ENCODE measurements around the gene ASIC4. TPM values are rescaled to one million over a fixed set of nuclear protein-coding genes. Genes with fewer than 3 reads are reported as not detected.

The ASIC4 gene, protein sequence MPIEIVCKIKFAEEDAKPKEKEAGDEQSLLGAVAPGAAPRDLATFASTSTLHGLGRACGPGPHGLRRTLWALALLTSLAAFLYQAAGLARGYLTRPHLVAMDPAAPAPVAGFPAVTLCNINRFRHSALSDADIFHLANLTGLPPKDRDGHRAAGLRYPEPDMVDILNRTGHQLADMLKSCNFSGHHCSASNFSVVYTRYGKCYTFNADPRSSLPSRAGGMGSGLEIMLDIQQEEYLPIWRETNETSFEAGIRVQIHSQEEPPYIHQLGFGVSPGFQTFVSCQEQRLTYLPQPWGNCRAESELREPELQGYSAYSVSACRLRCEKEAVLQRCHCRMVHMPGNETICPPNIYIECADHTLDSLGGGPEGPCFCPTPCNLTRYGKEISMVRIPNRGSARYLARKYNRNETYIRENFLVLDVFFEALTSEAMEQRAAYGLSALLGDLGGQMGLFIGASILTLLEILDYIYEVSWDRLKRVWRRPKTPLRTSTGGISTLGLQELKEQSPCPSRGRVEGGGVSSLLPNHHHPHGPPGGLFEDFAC
- 0.09 and 0.16 TPM in 2 replicates for total RNA-seq

GRCh38 chr2:219514196-219514761 is at the start of gene ASIC4:
Gene ASIC4 (plus strand): TSS chr2:219514482. CDS start chr2:219514725, 243 bp downstream.

DNA sequence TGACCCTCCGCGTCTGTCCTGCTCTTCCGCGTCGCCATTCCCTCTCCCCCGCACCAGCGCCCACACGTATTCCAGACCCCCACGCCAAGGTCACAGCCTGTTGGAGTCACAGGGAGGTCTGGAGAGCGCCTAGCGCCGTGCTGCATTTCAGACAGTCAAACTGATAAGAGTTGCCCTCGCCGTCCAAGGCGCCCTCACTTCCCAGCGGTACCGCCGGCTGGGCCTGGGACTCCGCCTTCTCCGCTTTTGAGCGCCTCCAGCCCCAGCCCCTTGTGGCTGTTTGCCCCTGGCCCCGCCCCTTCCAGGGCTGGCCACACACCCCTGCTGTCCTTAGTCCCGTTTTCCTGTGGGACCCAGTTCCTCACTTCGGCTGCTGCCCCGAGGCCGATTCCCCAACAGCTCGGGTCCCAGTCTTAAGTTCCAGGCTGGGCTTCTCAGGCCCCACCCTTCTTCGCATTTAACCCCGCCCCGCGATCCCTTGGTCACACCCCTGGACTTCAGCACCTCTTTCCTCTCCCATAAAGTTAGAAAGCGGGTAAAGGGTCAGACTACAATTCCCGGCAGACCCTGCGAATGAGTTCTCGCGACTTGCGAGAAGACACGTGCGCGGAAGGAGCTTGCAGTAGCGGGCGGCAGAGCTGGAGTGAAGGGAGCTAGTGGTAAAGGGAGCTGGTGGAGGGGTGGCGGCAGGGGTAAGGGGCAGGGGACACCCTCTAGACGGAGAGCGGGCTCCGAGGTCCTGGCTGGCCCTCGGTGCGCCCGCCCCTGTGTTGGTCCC is 15.8 kb upstream of the ASIC4 start, which contains the start of gene GMPPA:
Gene GMPPA, plus strand, starts transcription at position 612 of the 778 bp plus-strand sequence. CDS start 1,085 bp downstream, outside the sequence.

DNA sequence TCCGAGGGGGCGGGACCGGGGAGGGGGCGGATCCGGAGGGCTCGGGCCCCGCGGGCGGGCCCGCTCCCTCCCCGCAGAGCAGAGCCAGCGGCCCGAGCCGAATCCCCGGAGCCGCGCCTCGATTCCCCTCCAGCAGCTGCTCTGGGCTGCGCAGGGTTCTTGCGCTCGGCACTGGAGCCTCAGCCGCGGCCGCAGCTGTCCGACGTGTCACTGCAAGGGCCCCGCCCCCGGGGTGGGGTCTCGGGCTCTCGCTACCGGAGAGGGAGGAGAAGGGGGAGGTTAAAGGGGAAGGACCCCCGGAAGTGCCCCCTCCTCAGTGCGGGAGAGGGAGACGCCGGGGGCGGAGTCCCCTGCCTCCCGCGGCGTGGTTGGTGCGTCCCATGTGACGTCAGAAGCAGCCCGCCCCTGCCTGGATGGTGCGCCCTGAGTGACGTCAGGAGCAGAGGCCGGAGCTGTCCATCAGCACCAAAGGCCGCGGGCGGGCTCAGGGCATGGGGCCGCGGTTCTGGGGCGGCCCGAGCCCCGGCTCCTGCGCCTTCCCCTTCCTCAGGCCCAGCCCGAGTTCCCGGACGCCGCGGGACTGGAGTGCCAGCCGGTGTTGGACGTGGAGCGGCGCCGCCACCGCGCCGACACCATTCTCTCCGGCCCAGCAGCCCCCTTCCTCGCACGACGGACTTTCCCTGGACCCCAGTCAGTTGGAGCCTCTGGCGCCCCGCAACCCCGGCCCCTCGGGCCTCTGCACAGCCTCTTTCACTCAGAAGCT is 29.5 kb downstream of the ASIC4 start, which contains the start of the genes CHPF and TMEM198:
Gene CHPF, minus strand, starts transcription at position 214 of the 763 bp plus-strand sequence. CDS start 271 bp downstream, outside the sequence.
Gene TMEM198, plus strand, starts transcription at position 433 of the 763 bp plus-strand sequence. CDS start 700 bp downstream, outside the sequence.

GRCh38 chr2:219571311-219572236 is 57.3 kb downstream of the ASIC4 start, which contains the start of gene OBSL1:
Gene OBSL1 (minus strand): TSS chr2:219571539. CDS start chr2:219571232, 307 bp downstream.

GRCh38 chr2:219572237-219573001 is 58.1 kb downstream of the ASIC4 start, which contains the start of gene INHA:
Gene INHA (plus strand): TSS chr2:219572310. CDS start chr2:219572375, 65 bp downstream.

Other genes with a start within 250 kb of the ASIC4 start
- 53.9 and 109 TPM in 2 replicates for gene DNAJB2, start 235.1 kb upstream of the ASIC4 start, total RNA-seq
- 7.2 and 12.6 TPM in 2 replicates for gene PTPRN, start 205.1 kb upstream of the ASIC4 start, total RNA-seq
- gene RESP18, start 181.7 kb upstream of the ASIC4 start, total RNA-seq = not detected in 2 replicates
- gene DNPEP, start 126.6 kb upstream of the ASIC4 start, total RNA-seq = 78.2 and 137 TPM in 2 replicates
- gene DES, start 96.1 kb upstream of the ASIC4 start, total RNA-seq = 2.4 and 2.7 TPM in 2 replicates
- gene SPEG, start 79.6 kb upstream of the ASIC4 start, total RNA-seq = 7.8 and 9.1 TPM in 2 replicates
- gene GMPPA, start 15.6 kb upstream of the ASIC4 start, total RNA-seq = 57.7 and 58.9 TPM in 2 replicates
- 49.3 and 59.7 TPM in 2 replicates for gene CHPF, start 29.3 kb downstream of the ASIC4 start, total RNA-seq
- gene TMEM198, start 29.5 kb downstream of the ASIC4 start, total RNA-seq = 0.95 and 1.3 TPM in 2 replicates
- gene OBSL1, start 57.1 kb downstream of the ASIC4 start, total RNA-seq = 30.7 and 54.0 TPM in 2 replicates
- gene INHA, start 57.8 kb downstream of the ASIC4 start, total RNA-seq = 0.26 and 0.32 TPM in 2 replicates
- 13.1 and 15.1 TPM in 2 replicates for gene STK11IP, start 83.4 kb downstream of the ASIC4 start, total RNA-seq
- 2.0 and 2.2 TPM in 2 replicates for gene SLC4A3, start 113.1 kb downstream of the ASIC4 start, total RNA-seq

Data from bronchial smooth muscle cell (primary cell).